ENCODE data around the gene SMARCD3. TPM values are rescaled to one million over a fixed set of nuclear protein-coding genes. Genes with fewer than 3 reads are reported as not detected.

SMARCD3 gene
- total RNA-seq, 1 experiment from 2014 or later: 4.6 TPM

DNA sequence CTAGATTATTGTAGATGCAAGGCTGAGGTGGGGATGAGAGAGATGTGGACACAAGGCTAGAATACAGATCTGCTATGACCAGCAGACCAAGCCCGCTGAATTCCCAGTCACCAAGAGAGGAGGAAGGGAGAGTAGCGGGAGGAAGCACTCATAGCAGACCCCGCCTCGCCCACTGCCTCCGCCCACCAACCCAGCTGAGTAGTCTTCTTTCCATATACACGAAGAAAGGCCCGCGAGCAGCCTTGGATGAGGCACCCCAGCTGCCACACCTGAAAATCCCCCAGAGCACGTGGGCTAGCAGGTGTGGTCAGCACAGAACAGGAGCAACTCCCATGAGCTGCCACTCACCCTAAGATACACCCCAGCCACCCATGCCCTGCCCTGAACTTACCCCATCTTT, 30.3 kb downstream of the SMARCD3 start:
- Histone ChIP-seq H3K27ac (no peak overlapping the region), H3K4me3 (no peak overlapping the region), H3K36me3 (ENCODE audit: low read depth) (peaks cover 52% of the 10 kb centered on the region), H3K9me3 (ENCODE audit: insufficient read depth, low read depth) (no peaks in the 10 kb centered on the region), H3K4me2 (no peak overlapping the region), H4K20me1 (ENCODE audit: insufficient read depth) (0 out of 2 replicates have a peak, but pooled peaks cover 4% of the 10 kb centered on the region), H3K4me1 (replicated peaks; ENCODE audit: insufficient read depth) (no peaks in the 10 kb centered on the region), H3K27me3 (ENCODE audit: insufficient read depth, low read depth) (no peaks in the 10 kb centered on the region), H3K9me2 (ENCODE audit: insufficient read depth) (no peaks in the 10 kb centered on the region), H2AFZ (no peak overlapping the region), H3F3A (ENCODE audit: insufficient read depth, low read depth) (peaks cover 14% of the 10 kb centered on the region), H3K79me2 (ENCODE audit: low read depth) (no peaks in the 10 kb centered on the region)
- DNase-seq: no peak
- CTCF ChIA-PET: no interaction called here
- BruUV-seq (replicated peaks): no TSS peak
- POLR2A ChIA-PET (ENCODE audit: unreplicated experiment): no interaction called here
- TF ChIP-seq EZH2 (IDR thresholded peaks at IDR 0.05; ENCODE audit: low read depth): no peak
- TF ChIP-seq, protein P1, sequence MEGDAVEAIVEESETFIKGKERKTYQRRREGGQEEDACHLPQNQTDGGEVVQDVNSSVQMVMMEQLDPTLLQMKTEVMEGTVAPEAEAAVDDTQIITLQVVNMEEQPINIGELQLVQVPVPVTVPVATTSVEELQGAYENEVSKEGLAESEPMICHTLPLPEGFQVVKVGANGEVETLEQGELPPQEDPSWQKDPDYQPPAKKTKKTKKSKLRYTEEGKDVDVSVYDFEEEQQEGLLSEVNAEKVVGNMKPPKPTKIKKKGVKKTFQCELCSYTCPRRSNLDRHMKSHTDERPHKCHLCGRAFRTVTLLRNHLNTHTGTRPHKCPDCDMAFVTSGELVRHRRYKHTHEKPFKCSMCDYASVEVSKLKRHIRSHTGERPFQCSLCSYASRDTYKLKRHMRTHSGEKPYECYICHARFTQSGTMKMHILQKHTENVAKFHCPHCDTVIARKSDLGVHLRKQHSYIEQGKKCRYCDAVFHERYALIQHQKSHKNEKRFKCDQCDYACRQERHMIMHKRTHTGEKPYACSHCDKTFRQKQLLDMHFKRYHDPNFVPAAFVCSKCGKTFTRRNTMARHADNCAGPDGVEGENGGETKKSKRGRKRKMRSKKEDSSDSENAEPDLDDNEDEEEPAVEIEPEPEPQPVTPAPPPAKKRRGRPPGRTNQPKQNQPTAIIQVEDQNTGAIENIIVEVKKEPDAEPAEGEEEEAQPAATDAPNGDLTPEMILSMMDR (conservative IDR thresholded peaks at IDR 0.05): no peak
- intact Hi-C loops (cut with micrococcal nuclease; ENCODE audit: unreplicated experiment): no loop called here

DNA sequence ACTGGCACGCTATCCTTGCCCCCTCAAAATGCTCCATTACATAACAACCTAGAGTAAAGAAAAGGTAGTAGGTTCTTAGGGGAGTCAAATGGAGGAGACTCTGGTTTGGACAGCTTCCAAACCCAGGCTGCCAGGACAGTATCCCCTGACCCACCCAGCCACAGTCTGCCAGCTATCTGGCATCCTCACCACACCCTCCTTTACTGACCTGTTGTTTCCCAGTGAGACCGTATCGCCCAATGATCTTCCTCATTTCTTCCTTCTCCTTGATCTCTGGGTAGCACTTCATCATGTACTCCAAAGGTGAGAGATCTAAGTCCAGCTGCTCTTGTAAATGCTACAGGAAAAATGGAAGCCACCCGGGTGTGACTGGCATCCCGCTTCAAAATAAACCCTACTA, 33.1 kb downstream of the SMARCD3 start:
- BruUV-seq (replicated peaks): no TSS peak
- H3K9me3 ChIP-seq (ENCODE audit: insufficient read depth, low read depth): no peaks in the 10 kb centered on the region
- H3K36me3 ChIP-seq (ENCODE audit: low read depth): peaks cover 34% of the 10 kb centered on the region
- intact Hi-C loops (cut with micrococcal nuclease; ENCODE audit: unreplicated experiment): no loop called here
- ChIA-PET CTCF (no interaction called here), POLR2A (ENCODE audit: unreplicated experiment) (no interaction called here)
- H3F3A ChIP-seq (ENCODE audit: insufficient read depth, low read depth): peaks cover 21% of the 10 kb centered on the region
- TF ChIP-seq, protein P1 (conservative IDR thresholded peaks at IDR 0.05): no peak
- TF ChIP-seq EZH2 (IDR thresholded peaks at IDR 0.05; ENCODE audit: low read depth): no peak
- H3K4me2 ChIP-seq: no peak overlapping the region
- H2AFZ ChIP-seq: no peak overlapping the region
- H3K79me2 ChIP-seq (ENCODE audit: low read depth): no peaks in the 10 kb centered on the region
- DNase-seq: no peak
- H3K4me3 ChIP-seq: no peak overlapping the region
- H3K27me3 ChIP-seq (ENCODE audit: insufficient read depth, low read depth): no peaks in the 10 kb centered on the region
- H3K4me1 ChIP-seq (replicated peaks; ENCODE audit: insufficient read depth): no peaks in the 10 kb centered on the region
- H4K20me1 ChIP-seq (ENCODE audit: insufficient read depth): 0 out of 2 replicates have a peak, but pooled peaks cover 4% of the 10 kb centered on the region
- no peak overlapping the region for H3K27ac ChIP-seq
- H3K9me2 ChIP-seq (ENCODE audit: insufficient read depth): no peaks in the 10 kb centered on the region

DNA sequence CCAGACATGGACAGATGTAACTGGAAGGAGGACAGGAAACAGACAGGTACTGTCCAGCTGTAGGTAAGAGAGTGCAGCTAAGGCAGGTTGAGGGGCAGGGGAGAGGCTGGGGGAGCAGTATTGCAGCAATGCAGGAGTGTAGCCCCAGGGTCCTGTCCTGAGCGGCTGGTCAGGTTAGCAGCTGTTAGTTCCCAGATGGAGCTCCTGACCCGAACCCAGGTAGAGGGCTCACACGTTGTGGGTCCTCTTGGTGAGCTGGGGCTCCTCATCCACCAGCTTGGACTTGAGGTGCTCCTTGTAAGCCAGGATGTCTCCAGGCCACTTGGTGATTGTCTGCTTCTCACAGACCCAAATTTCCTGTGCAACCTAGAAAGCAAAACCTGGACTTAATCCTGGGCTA, 34.7 kb downstream of the SMARCD3 start:
- H2AFZ ChIP-seq: no peak overlapping the region
- TF ChIP-seq, protein P1 (conservative IDR thresholded peaks at IDR 0.05): no peak
- TF ChIP-seq EZH2 (IDR thresholded peaks at IDR 0.05; ENCODE audit: low read depth): no peak
- CTCF ChIA-PET: no interaction called here
- H3K4me3 ChIP-seq: no peak overlapping the region
- H3K27me3 ChIP-seq (ENCODE audit: insufficient read depth, low read depth): no peaks in the 10 kb centered on the region
- no peaks in the 10 kb centered on the region for H3K9me3 ChIP-seq (ENCODE audit: insufficient read depth, low read depth)
- no peaks in the 10 kb centered on the region for H3K4me1 ChIP-seq (replicated peaks; ENCODE audit: insufficient read depth)
- no TSS peak for BruUV-seq (replicated peaks)
- H3F3A ChIP-seq (ENCODE audit: insufficient read depth, low read depth): peaks cover 21% of the 10 kb centered on the region
- no peak overlapping the region for H3K4me2 ChIP-seq
- H3K36me3 ChIP-seq (ENCODE audit: low read depth): peaks cover 26% of the 10 kb centered on the region
- H4K20me1 ChIP-seq (ENCODE audit: insufficient read depth): no peaks in the 10 kb centered on the region
- DNase-seq: no peak
- no peaks in the 10 kb centered on the region for H3K79me2 ChIP-seq (ENCODE audit: low read depth)
- H3K27ac ChIP-seq: no peak overlapping the region
- POLR2A ChIA-PET (ENCODE audit: unreplicated experiment): no interaction called here
- H3K9me2 ChIP-seq (ENCODE audit: insufficient read depth): no peaks in the 10 kb centered on the region
- intact Hi-C loops (cut with micrococcal nuclease; ENCODE audit: unreplicated experiment): no loop called here
